Measurements from ENCODE around the gene HPD.
"Not testable (repeated sequence)": the region's sequence is repeated elsewhere in the genome, so short reads cannot be mapped to it uniquely, and the experiment has no call there.

The HPD gene

GRCh38 chr12:121873216-121873569, 14.5 kb upstream of the HPD start:
- ChIA-PET POLR2A (interaction anchor here (0.7 kb wide), 1 partner anchor 10 kb away, joined by 3 read pairs; no protein-coding TSS in a partner anchor), CTCF (no interaction called here)
- no peak for DNase-seq (ENCODE audit: extremely low spot score)
- TF ChIP-seq ARNT (IDR thresholded peaks at IDR 0.05): no peak
- no peak for TF ChIP-seq HDGF (IDR thresholded peaks at IDR 0.05; ENCODE audit: borderline replicate concordance)
- no peak for TF ChIP-seq ZNF384 (IDR thresholded peaks at IDR 0.05)
- no peak for TF ChIP-seq LEF1 (IDR thresholded peaks at IDR 0.05; ENCODE audit: borderline replicate concordance)
- no peak for TF ChIP-seq BHLHE40 (IDR thresholded peaks at IDR 0.05; ENCODE audit: borderline replicate concordance)
- no peak for TF ChIP-seq SUZ12 (IDR thresholded peaks at IDR 0.05)
- TF ChIP-seq NFRKB (IDR thresholded peaks at IDR 0.05): no peak
- no peak for TF ChIP-seq L3MBTL2 (conservative IDR thresholded peaks at IDR 0.05)
- no peak for TF ChIP-seq TARDBP (IDR thresholded peaks at IDR 0.05)
- no peak for TF ChIP-seq ELF4 (IDR thresholded peaks at IDR 0.05)
- TF ChIP-seq FOXK2 (IDR thresholded peaks at IDR 0.05): no peak
- TF ChIP-seq CTBP1 (IDR thresholded peaks at IDR 0.05; ENCODE audit: borderline replicate concordance): no peak

- CTCF ChIA-PET: no interaction called here
- no peak for DNase-seq (ENCODE audit: extremely low spot score)
- POLR2A ChIA-PET: interaction anchor here (0.7 kb wide), 1 partner anchor 9 kb away, joined by 3 read pairs; no protein-coding TSS in a partner anchor
- TF ChIP-seq SUZ12 (IDR thresholded peaks at IDR 0.05) (no peak), LEF1 (IDR thresholded peaks at IDR 0.05; ENCODE audit: borderline replicate concordance) (no peak), TARDBP (IDR thresholded peaks at IDR 0.05) (no peak), BHLHE40 (IDR thresholded peaks at IDR 0.05; ENCODE audit: borderline replicate concordance) (no peak), ELF4 (IDR thresholded peaks at IDR 0.05) (no peak), ARNT (IDR thresholded peaks at IDR 0.05) (no peak), ZNF384 (IDR thresholded peaks at IDR 0.05) (no peak), FOXK2 (IDR thresholded peaks at IDR 0.05) (no peak), L3MBTL2 (conservative IDR thresholded peaks at IDR 0.05) (no peak), CTBP1 (IDR thresholded peaks at IDR 0.05; ENCODE audit: borderline replicate concordance) (no peak), PKNOX1 (IDR thresholded peaks at IDR 0.05) (no peak), SP1 (IDR thresholded peaks at IDR 0.05) (no peak), FOXA1 (IDR thresholded peaks at IDR 0.05) (no peak), NFRKB (IDR thresholded peaks at IDR 0.05) (no peak), HDGF (IDR thresholded peaks at IDR 0.05; ENCODE audit: borderline replicate concordance) (no peak)
These were observed 14.0 kb upstream of the HPD start for GRCh38 chr12:121872546-121873215.

- POLR2A ChIA-PET: interaction anchor here (1.0 kb wide), 1 partner anchor 12 kb away, joined by 3 read pairs; no protein-coding TSS in a partner anchor
- DNase-seq (ENCODE audit: extremely low spot score): no peak
- TF ChIP-seq TARDBP (IDR thresholded peaks at IDR 0.05) (no peak), CTBP1 (IDR thresholded peaks at IDR 0.05; ENCODE audit: borderline replicate concordance) (no peak), PKNOX1 (IDR thresholded peaks at IDR 0.05) (no peak), ZNF384 (IDR thresholded peaks at IDR 0.05) (no peak), BHLHE40 (IDR thresholded peaks at IDR 0.05; ENCODE audit: borderline replicate concordance) (no peak), ARNT (IDR thresholded peaks at IDR 0.05) (no peak), ELF4 (IDR thresholded peaks at IDR 0.05) (no peak), HDGF (IDR thresholded peaks at IDR 0.05; ENCODE audit: borderline replicate concordance) (no peak), FOXK2 (IDR thresholded peaks at IDR 0.05) (no peak), NFRKB (IDR thresholded peaks at IDR 0.05) (no peak), SUZ12 (IDR thresholded peaks at IDR 0.05) (no peak), FOXA1 (IDR thresholded peaks at IDR 0.05) (no peak), SP1 (IDR thresholded peaks at IDR 0.05) (no peak), FOXM1 (IDR thresholded peaks at IDR 0.05; ENCODE audit: borderline replicate concordance) (no peak), L3MBTL2 (conservative IDR thresholded peaks at IDR 0.05) (no peak), LEF1 (IDR thresholded peaks at IDR 0.05; ENCODE audit: borderline replicate concordance) (no peak)
- CTCF ChIA-PET: no interaction called here
These were observed 12.8 kb upstream of the HPD start for GRCh38 chr12:121871467-121871866.

- DNase-seq (ENCODE audit: extremely low spot score); POLR2A ChIA-PET: not testable (repeated sequence)
- CTCF ChIA-PET: interaction anchor here (0.6 kb wide), 1 partner anchor 10 kb away, joined by 3 read pairs; no protein-coding TSS in a partner anchor
These were observed 10.6 kb upstream of the HPD start for GRCh38 chr12:121869229-121869628.

- no peak for TF ChIP-seq TARDBP (IDR thresholded peaks at IDR 0.05)
- no peak for TF ChIP-seq FOXK2 (IDR thresholded peaks at IDR 0.05)
- no peak for TF ChIP-seq SP1 (IDR thresholded peaks at IDR 0.05)
- TF ChIP-seq HDGF (IDR thresholded peaks at IDR 0.05; ENCODE audit: borderline replicate concordance): no peak
- TF ChIP-seq ZNF384 (IDR thresholded peaks at IDR 0.05): no peak
- no peak for TF ChIP-seq NFRKB (IDR thresholded peaks at IDR 0.05)
- TF ChIP-seq SUZ12 (IDR thresholded peaks at IDR 0.05): no peak
- TF ChIP-seq L3MBTL2 (conservative IDR thresholded peaks at IDR 0.05): no peak
- no peak for TF ChIP-seq FOXM1 (IDR thresholded peaks at IDR 0.05; ENCODE audit: borderline replicate concordance)
- TF ChIP-seq ELF4 (IDR thresholded peaks at IDR 0.05): no peak
- TF ChIP-seq FOXA1 (IDR thresholded peaks at IDR 0.05): no peak
- no peak for TF ChIP-seq ARNT (IDR thresholded peaks at IDR 0.05)
- TF ChIP-seq CTBP1 (IDR thresholded peaks at IDR 0.05; ENCODE audit: borderline replicate concordance): no peak
- no peak for TF ChIP-seq PKNOX1 (IDR thresholded peaks at IDR 0.05)
- TF ChIP-seq LEF1 (IDR thresholded peaks at IDR 0.05; ENCODE audit: borderline replicate concordance): no peak
- TF ChIP-seq BHLHE40 (IDR thresholded peaks at IDR 0.05; ENCODE audit: borderline replicate concordance): no peak
- ChIA-PET CTCF (no interaction called here), POLR2A (no interaction called here)
- DNase-seq (ENCODE audit: extremely low spot score): no peak
These were observed 7.7 kb upstream of the HPD start for GRCh38 chr12:121866331-121866730.

Data from HEK293T (cell line).